Fibroblast of skin of right biceps (primary cell): ENCODE measurements around the gene QKI.

Experiments used
- DNase-seq: peaks from one replicate; pipeline ENCODE4 v3.0.0-alpha.2; 2013

Gene QKI

DNA sequence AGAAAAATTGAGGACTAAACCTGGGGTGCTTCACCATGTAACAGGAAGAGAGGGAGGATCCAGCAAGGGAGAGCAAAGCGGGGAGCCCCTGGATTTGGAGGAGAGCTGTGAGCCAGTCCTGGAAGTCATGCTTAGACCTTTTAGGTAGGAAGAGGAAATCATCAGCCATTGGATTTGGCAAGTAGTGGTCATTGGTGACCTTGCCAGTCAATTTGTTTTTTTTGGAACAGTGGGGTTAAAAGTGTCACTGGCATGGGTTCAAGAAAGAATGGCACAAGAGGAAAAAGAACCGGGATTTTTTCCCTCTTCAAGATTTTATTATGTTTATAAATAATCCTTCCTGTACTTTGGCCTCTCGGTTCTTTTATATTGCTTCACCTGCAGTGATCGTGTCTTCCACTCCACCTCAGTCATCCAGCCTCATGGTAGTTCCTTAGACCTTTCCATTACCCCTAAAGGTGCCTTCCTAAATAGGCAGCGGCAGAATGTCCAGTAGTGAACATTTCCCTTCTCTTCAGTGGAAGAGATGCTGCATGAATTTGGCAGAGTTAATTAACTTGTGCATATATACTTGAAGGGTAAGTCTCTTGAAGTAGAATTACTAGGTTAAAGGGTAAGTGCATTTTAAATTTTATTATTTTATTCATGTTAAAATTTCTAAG, 124.7 kb downstream of the QKI start:
- no peak for DNase-seq

DNA sequence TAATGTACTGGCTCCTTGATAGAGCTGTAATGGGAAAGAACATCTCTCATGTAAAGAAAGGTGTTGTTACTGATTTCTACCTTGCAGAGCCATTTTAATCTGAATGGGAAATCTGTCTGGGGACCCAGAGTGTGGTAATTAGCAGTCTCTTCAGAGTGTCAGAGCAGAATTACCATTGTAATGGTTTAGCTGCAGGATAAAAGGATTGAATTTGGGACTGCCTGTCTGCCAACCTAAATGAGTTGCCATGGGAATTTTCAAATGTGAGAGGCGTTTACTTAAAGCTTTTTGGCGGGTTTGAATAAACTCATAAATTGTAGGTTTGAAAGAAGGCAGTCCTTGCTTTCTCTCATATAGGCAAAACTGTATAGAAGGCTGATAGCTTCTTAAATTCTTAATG, 128.8 kb downstream of the QKI start:
- DNase-seq: no peak

DNA sequence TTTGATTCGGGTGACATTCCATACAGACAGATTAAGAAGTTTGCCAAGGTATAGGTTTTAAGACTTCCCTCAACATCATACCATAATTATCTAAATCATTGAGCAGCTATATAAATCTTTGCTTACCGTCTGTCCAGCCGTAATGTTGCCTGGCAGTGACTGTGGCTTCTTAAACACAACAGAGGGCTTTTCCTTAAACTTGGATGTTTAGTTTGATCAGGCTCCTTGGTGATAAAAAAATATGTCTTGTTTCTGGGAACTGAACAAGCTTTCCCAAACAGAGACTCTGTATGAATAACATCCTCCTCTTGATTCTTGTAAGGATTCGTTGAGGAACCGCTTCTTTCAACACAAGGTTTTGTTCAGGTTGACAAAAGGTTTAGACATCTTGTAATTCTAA, 130.9 kb downstream of the QKI start:
- no peak for DNase-seq

DNA sequence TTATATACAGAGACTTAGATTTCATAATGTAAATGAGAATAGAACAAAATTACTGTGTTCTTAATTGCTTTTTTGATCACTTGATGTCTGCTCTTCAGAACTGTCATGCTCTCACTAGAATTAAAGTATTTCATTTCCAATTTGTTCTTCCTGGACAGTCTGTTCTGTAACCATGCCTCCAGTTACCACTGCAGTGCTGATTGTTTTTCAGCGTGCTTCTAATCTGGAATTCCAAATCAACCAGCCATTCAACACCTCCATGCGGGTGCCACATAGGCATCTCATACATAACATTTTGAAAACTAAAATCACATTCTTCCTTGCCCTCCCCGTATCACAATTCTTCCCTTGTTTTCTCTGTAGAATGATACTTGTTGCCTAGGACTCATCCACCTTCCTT, 132.8 kb downstream of the QKI start:
- no peak for DNase-seq

DNA sequence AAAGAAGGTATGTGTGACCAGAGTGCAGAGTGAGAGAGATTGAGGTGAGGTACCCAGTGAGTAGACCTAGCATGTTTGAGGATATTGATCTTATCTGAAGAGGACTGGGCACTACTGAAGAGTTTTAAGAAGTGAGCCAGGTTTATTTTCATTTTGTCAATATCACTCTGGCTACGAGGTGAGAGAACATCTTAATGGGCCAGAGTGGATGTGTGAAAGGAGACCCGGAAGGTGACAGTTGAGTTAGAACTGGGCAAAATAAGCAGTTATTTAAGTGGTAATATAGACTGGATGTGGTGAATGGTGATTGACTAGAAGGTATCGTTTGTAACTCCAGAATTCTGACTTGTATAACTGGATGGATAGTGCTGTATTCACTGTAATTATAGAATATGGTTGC, 134.1 kb downstream of the QKI start:
- no peak for DNase-seq

DNA sequence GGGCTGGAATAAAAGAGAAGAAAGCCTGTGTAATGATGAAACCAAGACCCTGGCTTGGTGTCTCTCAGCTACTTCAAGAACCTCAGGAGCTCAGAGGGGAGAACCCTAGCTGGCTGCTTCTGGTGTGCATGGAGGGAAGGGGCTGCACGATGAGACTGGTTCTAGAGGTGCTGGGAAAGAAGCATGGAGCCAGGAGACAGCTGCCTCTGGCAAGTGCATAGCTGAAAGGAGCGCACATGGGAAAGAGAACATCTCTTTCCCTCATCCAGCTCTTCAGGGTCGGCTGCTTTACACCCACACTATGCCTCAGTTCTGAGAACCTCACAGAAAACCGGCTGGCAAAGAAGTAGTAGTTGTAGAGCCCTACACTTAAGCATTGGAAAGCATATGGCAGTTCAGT, 139.5 kb downstream of the QKI start:
- DNase-seq: no peak

DNA sequence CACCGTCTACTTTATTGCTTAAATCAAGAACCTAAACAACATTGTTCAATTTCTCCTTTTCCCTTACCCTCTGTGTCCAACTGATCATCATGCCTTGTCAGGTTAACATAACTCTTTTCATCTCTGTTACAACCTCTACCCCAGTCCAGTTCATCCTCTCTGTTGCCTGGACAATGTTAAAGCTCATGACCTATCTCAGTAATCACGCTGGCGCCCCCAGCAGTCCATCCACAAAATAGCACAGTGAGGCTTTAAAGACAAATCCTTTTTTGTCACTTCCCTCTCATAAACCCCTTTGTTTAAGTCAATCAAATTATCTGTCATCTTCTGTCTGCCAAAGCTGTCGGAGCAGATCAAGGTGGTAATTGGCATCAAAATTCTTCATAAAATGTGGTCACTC, 140.1 kb downstream of the QKI start:
- DNase-seq: peak; percentile 43

DNA sequence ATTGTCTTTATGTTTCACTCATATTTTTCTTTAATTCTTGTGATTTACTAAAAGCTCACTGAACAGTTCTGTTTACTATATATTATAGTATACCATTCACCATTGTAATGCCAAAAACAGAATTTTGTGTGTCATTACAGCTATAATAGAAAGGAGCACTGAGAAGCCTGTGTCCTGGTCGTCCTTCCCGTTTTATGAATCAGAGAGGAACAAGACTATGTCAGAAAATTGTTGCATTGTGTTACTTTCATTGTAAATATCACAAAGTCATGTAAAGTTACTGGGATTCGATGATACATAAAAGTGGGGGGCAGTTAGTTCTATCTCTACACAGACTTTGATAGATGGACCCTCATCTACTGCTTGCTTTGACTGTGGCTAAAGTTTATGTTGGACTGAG, 145.1 kb downstream of the QKI start:
- DNase-seq: no peak

DNA sequence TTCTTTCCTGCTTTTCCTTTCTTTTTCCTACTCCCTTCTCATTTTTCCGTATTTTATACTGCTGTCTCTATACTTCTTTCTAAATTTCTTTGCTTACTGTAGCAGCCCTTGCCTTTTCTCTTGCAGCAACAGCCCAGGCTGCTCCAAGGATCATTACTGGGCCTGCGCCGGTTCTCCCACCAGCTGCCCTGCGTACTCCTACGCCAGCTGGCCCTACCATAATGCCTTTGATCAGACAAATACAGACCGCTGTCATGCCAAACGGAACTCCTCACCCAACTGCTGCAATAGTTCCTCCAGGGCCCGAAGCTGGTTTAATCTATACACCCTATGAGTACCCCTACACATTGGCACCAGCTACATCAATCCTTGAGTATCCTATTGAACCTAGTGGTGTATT, 148.8 kb downstream of the QKI start:
- DNase-seq: no peak

DNA sequence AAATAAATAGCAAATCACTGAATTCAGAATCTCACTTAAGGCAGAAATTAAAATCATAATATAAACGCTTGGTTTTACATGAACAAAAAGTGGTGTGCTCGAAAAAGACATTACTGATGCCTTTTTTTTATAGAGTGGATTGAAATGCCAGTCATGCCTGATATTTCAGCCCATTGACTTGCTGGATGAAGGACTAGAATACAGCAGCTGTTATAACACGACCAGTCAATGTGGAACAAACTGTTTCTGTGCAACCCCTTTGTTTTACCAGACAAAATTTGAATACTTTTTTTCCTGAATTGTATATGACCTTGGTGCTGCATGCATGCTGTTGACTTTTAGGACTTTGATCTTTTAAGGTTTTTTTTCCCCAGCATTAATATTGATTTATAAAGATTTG, 150.0 kb downstream of the QKI start:
- DNase-seq: no peak

DNA sequence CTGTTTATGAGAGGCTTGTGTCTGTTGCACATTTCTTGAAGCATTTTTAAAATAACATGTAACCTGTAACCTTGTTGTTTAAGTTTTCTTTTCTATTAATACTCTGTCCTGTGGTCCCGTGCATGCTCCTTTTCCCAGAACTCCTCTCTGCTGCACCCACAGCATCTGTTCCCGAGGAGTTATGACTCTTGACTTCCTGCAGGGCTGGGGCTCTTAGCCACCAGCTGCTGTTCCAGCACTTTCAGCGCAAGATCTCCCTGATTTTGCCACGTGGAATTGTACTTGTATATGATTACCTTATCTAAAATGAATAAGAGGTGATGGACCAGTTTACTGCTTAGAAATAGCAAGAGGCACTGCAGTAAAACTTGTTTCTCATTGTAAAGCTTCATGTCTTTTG, 150.6 kb downstream of the QKI start:
- DNase-seq: peak; percentile 8

DNA sequence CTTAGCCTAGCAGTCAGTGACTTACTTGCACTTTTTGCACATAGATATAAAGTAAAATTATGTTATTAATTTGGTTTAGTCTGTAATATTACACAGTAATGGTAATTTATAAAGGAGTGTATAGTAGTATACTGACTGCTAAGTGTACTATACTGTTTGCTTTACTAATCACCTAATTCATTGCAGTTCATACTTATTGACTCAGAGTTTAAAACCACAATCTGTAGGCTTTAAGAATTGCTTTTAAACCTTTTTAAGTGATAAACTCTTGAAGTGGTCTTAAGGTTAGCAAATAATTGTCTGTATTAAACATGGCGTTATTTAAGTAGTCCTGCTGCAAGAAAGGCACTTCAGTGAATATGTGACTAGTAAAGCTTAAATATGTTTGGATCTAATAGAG, 151.5 kb downstream of the QKI start:
- no peak for DNase-seq

DNA sequence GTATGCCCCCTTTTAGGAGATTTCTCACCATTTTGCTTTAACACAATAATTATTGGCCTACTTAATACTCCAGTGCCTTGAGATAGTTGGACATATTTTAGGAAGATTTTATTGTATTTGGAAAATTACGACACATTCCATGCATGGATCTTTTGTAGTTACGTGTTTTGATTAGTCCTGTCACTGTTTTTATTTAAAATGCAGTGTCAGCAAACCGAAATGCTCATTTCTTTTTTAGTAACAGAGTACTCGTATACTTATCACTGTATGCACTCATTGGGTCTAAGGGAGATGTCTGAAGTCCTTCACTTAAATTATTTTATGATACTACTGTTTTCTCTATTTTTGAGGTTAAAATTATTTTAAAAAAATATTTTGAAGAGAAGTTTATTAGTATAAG, 153.8 kb downstream of the QKI start:
- no peak for DNase-seq

DNA sequence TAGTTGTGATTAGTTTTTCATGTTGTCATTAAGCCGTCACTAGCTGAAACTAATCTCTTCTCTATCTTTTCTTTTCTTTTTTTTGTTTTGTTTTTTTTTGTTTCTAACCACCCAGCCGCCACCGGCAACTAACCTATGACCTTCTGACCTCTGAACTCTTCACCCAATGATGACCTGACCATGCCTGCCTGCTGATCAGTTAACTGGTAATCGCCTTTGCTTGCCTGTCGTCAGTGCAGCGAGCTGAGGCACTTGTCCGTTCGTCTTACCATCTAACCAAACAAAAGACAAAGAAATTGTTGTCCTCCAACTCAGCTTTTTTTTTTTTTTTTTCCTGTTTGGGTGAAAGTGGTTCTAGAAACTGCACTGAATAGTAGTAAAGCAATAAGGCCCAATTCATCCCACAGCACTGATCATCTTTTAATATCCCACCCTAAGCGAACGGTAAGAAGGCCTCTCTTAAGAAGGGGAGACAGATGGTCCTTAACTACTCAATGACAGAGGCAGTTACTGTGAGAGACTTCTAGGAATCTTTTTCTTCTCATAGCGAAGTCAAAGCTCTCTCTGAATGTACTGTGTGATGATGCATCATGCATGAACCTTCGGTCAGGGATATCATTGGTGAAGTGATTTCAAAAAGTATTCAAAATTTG, 156.2 kb downstream of the QKI start:
- no peak for DNase-seq

DNA sequence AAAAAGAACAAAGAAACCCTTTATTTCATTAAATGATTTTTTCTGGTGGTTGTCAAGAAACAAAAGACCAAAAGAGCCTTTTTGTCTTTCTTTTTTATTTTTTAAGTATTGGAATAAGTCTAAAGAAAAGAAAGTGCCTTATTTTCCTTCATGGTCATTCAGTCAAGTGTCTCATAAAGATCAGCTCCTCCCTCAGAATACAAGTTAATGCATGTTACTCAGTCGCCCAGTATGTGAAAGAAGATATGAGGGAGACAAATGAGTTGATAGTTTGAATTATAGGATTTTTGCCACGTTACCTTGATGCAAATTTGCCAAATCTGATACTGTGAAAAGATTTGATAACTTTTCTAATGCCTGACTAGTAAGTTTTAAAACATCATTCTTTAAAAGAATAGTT, 157.2 kb downstream of the QKI start:
- no peak for DNase-seq

DNA sequence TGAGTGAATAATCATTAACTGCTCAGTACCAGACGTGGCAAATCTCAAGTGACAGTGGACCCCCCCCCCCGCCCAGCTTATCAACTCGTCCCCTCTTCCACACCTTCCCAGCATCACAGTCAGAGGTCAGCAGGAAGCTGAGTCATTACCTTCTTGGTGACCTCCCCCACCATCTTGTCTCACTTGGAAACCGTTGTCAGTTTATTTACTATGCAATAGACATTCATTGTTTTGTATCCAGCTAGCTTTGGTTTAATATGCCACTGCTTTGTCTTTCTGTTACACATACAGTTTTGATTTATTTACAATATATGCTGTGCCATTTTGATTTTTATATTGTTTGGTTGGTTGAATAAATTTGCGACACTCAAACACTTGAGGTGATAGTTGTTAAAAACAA, 158.1 kb downstream of the QKI start:
- peak; percentile 37 for DNase-seq

DNA sequence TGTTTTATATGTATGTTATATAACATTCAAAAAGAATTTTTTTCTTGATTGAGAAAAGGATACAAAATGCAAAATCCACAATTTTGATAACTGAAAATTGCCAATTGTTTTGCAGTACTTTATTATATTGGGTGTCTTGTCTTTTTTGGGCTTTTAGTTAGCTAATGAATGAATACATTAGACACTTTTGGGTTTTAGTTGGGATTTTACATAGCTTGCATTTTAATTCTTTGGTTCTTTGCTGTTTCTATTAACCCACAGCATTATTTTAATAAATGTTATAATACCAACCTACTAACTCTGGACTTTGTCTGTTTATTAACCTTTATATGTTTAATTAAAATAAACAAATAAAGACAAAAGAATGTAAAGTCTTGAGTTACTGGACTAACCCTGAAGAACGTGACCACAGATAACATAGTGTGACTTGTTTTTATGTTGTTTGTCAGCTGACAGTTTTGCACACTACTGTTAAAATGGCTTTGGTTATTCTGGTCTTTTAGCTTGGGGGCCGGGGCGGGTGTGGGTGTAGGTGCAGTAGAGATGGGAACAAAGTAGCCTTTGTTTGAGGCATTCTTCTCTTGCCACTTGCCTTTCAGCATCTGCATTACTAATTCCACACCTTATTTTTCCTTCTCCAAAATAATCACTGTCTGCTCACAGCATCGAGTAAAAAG, 159.1 kb downstream of the QKI start:
- no peak for DNase-seq

DNA sequence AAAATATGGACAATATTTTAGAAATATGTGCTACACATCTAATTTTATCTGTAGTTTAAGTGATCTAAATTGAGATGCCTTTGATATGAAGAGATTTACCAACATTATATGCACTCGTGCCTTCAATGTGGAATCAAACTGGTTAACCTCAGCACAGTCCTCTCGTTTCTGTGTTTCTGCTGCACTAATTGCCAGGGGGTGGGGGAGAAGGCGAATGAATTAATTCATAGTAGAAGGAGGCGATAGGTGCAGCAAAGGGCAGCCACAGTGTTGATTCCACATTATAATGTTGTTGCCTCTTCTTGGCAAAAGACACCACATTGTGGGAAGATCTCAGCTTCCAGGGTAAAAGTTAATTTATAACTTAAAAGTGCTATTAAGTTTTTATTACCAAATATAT, 161.6 kb downstream of the QKI start:
- no peak for DNase-seq

DNA sequence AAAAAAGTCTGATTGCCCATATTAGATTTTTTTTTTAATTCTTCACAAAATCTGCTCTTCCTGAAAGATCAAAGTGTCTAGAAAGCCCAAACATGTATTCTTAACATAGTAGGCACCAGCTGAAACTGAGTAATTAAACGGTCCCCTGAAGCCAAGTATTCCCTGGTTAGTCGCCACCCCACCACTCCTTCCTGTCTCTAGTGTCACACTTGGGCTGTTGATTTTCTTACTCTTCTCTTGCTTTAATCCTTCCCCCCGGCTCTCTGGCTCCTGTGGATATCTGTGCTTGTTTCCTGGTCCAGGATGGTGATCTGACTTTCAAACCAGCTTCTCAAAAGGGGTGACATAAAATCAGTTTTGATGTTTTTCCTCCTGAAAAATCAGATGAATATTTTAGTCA, 162.9 kb downstream of the QKI start:
- no peak for DNase-seq

DNA sequence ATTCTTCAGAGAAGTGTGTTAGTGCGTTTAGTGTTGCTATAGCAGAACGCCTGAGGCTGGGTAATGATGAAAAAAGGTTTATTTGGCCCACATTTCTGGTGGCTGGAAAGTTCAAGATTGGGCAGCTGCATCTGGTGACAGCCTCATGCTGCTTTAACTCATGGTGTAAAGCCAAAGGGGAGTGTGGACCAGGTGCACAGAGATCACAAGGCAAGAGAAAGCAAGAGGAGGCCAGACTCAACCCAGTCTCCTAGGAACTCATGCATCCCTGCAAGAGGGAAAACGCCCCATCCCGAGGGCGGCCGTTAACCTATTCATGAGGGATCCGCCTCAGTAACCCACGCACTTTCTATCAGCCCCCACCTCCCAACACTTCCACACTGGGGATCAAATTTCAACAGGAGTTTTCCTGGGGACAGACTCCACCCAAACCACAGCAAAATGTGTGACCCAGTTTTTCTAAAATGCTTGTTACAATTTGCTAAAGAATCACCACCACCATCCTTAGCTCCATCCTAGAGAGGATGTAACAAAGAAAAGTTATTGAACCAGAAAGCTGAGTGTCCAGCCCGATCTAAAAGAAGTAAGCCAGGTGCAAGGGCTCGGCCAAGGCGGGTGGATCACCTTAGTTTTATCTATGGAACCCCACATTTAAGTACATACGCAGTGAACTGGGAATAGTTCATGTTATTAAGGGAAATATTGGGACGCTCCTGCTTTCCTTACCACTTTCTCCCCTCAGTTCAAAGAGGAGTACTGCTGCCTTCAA, 164.8 kb downstream of the QKI start:
- peak; percentile 11 for DNase-seq

DNA sequence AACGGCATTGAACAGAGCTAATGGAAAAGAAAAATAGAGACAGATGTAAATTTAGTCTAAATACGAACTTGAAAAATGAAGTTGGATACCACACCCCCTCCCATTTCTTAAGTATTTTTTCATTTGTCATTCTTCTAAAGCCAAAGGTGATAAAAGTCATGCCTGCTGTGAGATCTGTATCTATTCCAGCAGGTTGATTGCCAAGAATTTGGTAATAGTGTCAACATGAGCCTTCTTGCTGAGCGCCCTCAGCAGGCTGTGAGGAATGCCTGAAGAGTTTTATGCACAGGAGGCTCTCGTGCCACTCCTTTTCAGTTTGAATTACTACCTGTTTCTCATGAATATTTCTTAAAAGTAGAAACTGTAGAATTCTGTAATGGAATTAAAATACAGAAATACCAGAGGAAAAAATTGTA, 165.4 kb downstream of the QKI start:
- peak; percentile 20 for DNase-seq

DNA sequence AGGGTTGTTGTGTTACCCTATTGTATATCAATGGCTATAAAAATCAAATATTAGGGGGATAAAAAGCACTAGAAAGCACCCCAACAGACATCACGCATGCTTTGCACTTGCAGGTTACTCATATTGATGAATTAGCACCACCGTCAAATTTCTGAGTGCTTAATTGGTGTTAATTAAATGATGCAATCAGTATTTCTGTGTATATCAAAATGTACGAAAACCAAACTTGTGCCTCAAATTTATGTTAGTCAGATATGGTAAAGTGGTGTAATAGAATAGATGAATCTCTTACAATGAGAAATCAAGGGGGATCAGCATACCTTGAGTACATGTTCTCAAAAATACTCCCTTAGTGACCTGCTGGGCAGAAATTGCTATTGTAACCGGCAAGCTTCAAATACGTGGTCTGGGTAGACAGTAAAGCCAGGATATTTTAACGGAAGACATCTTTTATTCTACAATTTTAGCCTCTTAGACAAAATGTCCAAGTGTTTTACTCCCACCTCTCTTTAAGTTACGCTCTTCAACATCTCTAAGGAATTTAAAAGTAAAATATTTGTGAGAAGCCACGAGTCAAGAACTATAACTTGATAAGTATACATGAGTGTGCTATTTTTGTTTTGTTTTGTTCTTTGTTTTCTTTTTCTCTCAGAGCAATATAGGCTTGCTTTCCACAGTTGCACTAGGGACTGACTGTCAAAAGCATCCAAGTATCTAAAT, 166.0 kb downstream of the QKI start:
- DNase-seq: no peak

DNA sequence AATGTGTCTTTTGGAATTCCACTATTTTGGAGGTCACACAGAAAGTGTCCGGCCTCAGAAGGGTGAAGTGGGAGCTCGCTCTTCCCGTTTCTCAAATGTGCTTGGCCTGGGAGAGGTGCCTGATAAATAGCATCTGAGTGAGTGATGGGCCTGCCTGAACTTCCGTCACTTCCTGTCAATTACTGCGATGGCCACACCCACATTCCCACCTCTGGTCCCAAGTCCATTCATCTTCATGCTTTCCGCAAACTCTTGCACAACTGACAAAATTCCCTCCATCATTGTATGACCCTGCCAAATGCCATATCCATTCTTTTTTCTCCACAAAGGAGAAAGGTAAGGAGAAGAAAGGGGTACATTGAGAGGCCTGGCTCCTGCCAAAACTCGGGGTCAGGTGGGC, 169.0 kb downstream of the QKI start:
- DNase-seq: no peak
